NK-92 (cell line): ENCODE data around the gene NDNF.

Experiments
- DNase-seq: peaks from one replicate; lab custom pipeline; 2025; ENCODE audit not compliant: unreplicated experiment; lab: John Stamatoyannopoulos, UW

The NDNF gene

DNA sequence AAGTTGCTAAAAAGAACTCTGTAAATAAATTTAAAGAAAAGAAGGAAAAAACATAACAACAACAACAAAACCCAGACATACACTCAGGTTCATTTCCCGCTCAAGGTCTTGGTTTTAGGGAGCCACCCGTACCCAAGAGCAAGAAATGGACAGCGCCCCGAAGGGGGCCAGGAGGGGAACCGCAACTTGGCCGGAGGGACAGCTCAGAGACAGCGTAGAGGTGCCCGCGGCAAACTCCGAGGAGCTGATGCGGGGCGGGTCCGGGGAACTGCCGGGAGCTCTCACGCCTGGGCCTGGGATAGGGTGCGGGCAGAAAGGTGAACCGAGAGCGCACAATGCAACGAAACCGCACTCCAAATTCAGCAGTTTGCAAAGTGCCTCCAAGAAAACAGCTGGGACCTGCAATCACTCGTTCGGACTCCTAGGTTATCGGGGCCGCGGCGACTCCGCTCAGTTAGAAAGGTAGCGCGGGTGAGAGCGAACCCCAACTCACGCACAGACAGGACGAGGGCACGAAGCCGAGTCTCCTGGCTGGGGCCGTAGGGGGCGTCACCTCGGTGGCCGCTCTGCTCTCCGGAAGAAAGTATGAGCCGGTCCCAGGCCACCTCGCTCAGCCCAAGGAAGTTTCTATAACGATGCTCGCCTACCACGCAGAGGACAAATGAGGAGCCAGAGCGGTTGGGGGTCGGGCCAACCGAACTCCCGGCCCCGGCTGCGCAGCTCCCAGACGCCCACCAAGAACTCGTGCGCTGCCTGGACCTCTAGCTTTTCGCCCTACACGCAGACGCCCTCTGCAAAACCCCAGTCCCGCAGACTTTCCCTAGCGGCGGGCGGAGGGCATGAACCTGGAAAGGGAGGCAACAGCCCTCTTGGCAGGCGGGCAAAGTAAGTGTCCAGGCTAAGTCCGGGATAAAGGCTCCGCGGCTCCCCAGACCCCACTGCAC lies 1.4 kb downstream of the NDNF start:
- no peak for DNase-seq

- no peak for DNase-seq
Measured at GRCh38 chr4:121070274-121070673, 2.1 kb downstream of the NDNF start.

DNA sequence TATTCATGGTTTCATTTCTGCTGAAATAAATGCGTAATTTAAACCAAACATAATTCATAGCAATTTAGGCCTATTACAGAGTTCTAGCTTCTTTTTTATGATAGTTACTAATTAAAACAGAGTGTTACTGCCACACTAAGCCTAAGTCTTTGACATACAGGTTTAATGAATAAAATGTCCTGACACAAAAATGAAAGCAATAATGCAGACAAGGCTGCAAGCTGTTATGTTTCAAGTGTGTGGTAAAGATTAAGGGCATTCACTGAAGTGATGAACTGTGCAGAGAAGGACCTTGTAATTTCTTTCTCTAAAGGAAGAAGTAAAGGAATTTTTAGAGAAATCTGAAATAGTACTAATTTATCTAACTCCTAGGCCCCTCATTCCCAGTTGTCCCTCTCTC lies 2.9 kb downstream of the NDNF start:
- DNase-seq = no peak

- no peak for DNase-seq
Measured at GRCh38 chr4:121064482-121064881, 7.9 kb downstream of the NDNF start.

DNA sequence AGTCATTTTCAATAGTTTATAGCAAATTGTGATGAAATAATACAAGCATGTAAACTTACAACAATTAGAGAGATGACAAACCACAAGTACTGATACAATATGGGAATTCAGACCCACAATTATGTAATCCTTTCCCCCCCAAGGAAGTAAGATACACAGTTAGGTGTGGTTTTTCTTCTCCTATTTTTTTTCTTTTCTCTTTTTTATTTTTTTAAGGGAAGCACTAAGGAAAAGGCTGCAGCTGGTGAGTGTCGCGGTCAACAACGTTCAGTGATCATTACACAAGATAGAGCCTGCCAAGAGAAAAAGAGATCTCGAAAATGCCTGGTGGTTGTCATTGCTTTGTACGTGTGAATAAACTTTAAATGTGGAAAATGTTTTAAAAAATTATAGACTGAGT lies 9.8 kb downstream of the NDNF start:
- DNase-seq = no peak

DNA sequence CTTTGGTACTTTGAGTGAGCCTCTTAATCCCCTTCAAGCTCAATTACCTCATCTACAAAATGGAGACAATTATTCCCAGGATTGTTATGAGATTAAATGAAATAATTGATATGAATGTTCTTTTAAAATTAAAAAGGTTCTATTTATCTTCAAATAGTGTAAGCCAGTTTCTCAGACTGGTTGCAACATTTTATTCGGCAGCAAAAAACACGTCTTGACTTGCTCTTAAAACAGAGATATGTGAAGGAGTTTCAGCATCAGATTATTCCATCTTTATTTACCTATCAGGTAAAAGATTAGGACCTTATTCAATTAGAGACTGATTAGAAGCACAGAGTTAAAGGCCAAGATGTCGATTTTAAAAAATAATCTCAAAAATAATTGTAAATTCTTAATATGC lies 10.5 kb downstream of the NDNF start:
- DNase-seq = no peak

- no peak for DNase-seq
Measured at GRCh38 chr4:121061215-121061614, 11.1 kb downstream of the NDNF start.

DNA sequence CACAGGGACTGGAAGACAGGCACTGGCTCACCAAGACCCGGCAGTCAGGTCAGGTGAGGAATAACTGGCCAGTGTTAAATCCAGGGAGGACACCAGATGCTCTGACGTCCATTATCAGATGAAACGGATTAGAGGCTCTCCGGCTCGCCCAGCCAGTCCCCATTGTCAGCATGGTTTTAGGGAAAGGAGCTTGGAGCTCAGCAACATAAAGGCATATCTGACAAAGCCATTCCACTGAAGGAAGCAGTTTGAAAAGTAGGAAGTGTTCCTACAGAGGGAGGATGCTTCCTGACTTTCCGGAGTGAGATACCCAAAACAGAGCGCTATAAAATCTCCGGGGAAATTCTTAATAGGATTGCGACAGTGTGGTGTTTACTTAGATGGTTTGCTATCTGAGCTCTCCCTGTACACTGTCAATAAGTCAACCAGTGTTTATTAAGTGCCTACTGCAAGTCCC lies 14.8 kb downstream of the NDNF start:
- DNase-seq = no peak

- no peak for DNase-seq
Measured at GRCh38 chr4:121056066-121056465, 16.3 kb downstream of the NDNF start.

DNA sequence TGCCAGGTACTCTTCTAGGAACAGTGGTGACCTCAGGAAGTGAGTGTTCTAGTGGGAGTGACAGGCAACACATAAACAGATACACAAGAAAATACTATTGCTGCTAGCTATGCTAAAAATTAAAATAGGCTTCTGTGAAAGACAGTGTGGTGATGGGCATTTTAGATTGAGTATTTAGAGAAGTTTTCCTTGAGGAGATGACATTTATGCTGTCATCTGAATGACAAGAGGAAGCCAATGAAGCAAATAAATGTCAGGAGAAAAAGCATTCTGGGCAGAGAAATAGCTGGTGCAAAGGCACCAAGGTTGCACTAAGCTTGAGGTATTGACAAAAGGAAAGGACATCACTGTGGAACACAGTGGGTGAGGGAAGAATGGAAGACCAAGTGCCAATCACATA lies 18.0 kb downstream of the NDNF start:
- no peak for DNase-seq

DNA sequence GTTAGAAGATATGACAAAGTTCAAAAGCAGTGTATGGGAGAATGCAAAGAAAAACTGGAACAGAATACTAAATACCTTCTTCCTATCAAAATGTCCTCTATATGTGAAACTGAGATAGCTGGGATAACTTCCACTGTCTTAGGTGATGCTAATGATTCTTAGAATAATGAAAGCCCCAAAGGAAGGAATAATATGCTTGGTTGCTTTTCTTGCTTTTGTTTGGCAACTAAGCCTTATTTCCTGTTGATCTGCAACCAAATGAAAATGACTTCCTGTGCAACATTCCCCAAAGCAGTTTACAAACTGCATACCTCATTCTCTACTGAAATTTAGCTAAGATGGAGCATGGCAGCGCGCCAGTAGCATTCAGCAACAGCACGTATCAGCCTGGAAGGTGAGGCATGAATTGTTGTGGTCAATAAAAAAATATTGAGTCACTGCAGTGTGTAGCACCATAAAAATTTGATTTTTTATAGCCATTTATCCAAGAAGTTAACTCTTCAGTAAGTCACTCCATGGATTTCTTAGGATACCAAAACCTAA lies 18.7 kb downstream of the NDNF start:
- no peak for DNase-seq

DNA sequence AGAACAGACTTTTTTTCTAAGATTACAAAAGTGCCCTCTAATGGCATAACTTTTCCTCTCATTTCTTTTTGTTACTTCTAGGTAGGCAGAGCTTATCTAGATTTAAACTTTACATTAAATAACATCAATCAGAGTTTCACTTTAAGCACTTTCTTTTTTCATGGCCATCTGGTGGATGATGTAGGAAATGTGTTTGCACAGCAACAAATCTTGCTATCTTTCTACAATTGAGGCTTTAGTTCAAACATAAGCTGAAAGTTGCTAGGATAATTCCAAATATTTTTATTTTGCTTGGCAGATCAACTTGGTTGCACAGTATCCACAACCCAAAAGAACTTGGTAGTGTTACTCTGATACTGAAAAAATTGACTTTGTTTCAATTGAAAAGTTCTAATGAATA lies 22.0 kb downstream of the NDNF start:
- DNase-seq = no peak

- no peak for DNase-seq
Measured at GRCh38 chr4:121049072-121049599, 23.2 kb downstream of the NDNF start.

DNA sequence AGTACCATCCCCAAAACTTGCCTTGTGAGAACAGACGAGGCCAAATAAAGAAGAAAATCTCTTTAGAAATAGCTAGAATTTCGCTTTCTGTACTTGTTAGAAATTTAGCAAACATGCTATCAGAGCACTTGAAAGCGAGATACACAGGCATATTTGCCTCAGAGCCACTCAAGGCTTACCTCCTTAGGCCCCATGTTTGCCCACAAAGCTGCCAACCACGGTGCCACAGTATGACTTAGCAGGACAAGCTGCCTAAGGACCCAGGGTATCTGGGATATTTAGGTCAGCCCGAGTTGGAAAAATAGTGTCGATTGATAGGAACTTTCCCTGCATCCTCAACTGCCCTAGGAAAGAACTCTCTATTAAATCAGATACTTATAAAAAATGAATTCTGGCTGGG lies 24.2 kb downstream of the NDNF start:
- DNase-seq = no peak

GRCh38 chr4:121041307-121042090 lies 30.8 kb downstream of the NDNF start:
- DNase-seq = no peak

- DNase-seq = no peak
Measured at GRCh38 chr4:121034017-121034416, 38.3 kb downstream of the NDNF start.

GRCh38 chr4:121030711-121031110 lies 41.6 kb downstream of the NDNF start:
- no peak for DNase-seq

- DNase-seq = no peak
Measured at GRCh38 chr4:121030131-121030530, 42.2 kb downstream of the NDNF start.

DNA sequence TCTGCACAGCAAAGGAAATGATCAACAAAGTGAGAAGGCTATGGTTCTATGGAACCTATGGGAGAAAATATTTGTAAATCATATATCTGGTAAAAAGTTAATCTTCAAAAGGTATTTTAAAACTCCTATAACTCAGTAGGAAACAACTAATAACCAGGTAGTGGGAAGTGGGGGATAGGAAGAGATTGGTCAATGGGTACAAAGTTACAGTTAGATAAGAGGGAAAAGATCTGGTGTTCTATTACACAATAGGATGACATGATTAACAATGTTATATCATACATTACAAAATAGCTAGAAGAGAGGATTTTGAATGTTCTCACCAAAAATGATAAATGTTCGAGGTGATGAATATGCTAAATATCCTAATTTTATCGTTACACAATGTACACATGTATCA lies 46.3 kb downstream of the NDNF start:
- no peak for DNase-seq

DNA sequence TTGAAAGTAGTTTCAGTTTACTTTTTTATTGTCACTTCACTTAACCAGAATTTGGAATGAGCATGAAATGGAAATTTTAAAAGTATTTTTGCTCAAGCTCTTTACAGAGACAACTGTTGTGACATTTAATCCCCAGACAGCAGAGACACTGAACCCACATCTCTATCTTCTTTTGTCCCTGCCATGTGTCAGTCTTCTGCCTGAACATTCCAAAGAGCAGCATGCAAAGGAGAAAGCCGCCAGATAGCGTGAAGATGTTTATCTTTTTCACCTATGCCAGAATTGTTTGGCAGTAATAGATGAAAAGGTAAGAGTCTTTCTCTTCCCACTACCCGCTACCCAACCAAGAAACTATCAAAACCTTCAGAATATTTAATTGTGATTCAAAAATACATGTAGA lies 46.8 kb downstream of the NDNF start:
- no peak for DNase-seq

- no peak for DNase-seq
Measured at GRCh38 chr4:121018543-121018942, 53.8 kb downstream of the NDNF start.

GRCh38 chr4:121016611-121017010 lies 55.7 kb downstream of the NDNF start:
- no peak for DNase-seq
